B cell (primary cell): Measurements from ENCODE around the gene PHRF1. TPM values are rescaled to one million over a fixed set of nuclear protein-coding genes. Genes with fewer than 3 reads are reported as not detected.

Experiments used
- ATAC-seq: fragments of 200-7000 bp; cut with Tn5 transposase; one replicate; pipeline ENCODE4 v1.10.0; 2021; ENCODE audit warnings: low read depth, mild to moderate bottlenecking, moderate number of reproducible peaks, moderate library complexity
- CTCF ChIA-PET: fragments of 350-600 bp; sonication (Branson Sonifier 250); formaldehyde crosslinking; loops from one replicate; lab custom pipeline; 2021; ENCODE audit warnings: antibody characterized with exemption, inconsistent platforms; lab: Charles Lee
- POLR2A ChIA-PET: fragments of 350-600 bp; sonication (Branson Sonifier 250); formaldehyde crosslinking; loops from one replicate; lab custom pipeline; 2021; ENCODE audit warnings: antibody characterized with exemption; lab: Charles Lee
- DNase-seq: peaks from one replicate; pipeline ENCODE4 v3.0.0; 2013
- H2AFZ ChIP-seq: 2 replicates; pipeline ENCODE4 v1.6.1; 2012; ENCODE audit warnings: mild to moderate bottlenecking, low read depth, low read length; ENCODE audit not compliant: insufficient read depth, poor library complexity, severe bottlenecking
- H3K27ac ChIP-seq, 2 donors: 1 replicate in 1 of 2; 2 replicates in 1 of 2; pipeline ENCODE4 v1.5.1; 2012 to 2013; ENCODE audit warnings: low read length in 2 of 2, mild to moderate bottlenecking in 2 of 2, moderate library complexity in 1 of 2
- H3K27me3 ChIP-seq, 4 experiments: fragments of 200-600 bp in 1 of 4; sonication (generic) in 1 of 4; replicated peaks in 1 of 4; 1 replicate in 2 of 4; 2 replicates in 2 of 4; pipeline versions ENCODE4 v1.6.1 to v1.7.0; 2013 to 2016; ENCODE audit warnings: low read length in 3 of 4, mild to moderate bottlenecking in 2 of 4, mixed read lengths in 1 of 4, moderate library complexity in 1 of 4; ENCODE audit not compliant: insufficient read depth in 4 of 4, control insufficient read depth in 3 of 4; ENCODE audit errors: control extremely low read depth in 1 of 4
- H3K36me3 ChIP-seq, 2 experiments: replicated peaks in 1 of 2; 1 replicate in 1 of 2; 2 replicates in 1 of 2; pipeline versions ENCODE4 v1.6.1 to v1.7.1; 2013; ENCODE audit warnings: low read length in 1 of 2; ENCODE audit not compliant: insufficient read depth in 2 of 2, control insufficient read depth in 1 of 2; ENCODE audit errors: control extremely low read depth in 1 of 2, extremely low read depth in 1 of 2
- H3K4me1 ChIP-seq, 2 donors: fragments of 200-600 bp in 1 of 2; sonication (generic) in 1 of 2; 1 replicate in 1 of 2; 2 replicates in 1 of 2; pipeline versions ENCODE4 v1.5.1 to v1.6.1; 2013 to 2017; ENCODE audit warnings: low read length in 2 of 2; ENCODE audit not compliant: control insufficient read depth in 2 of 2, insufficient read depth in 2 of 2
- H3K4me2 ChIP-seq: replicated peaks from 2 replicates; pipeline ENCODE3; 2012; ENCODE audit warnings: mild to moderate bottlenecking, low read depth, low read length; ENCODE audit not compliant: poor library complexity, severe bottlenecking
- H3K4me3 ChIP-seq, 5 experiments: fragments of 200-600 bp in 1 of 5; sonication (generic) in 1 of 5; 1 replicate in 3 of 5; 2 replicates in 2 of 5; pipeline versions ENCODE4 v1.5.1 to v1.7.0; 2011 to 2016; ENCODE audit warnings: low read length in 4 of 5, mild to moderate bottlenecking in 4 of 5, low read depth in 2 of 5, control low read depth in 1 of 5, moderate library complexity in 1 of 5; ENCODE audit not compliant: insufficient read depth in 1 of 5; ENCODE audit errors: control extremely low read depth in 1 of 5, extremely low read depth in 1 of 5
- H3K79me2 ChIP-seq: fragments of 200-600 bp; sonication (generic); one replicate; pipeline ENCODE4 v1.6.0; 2016; ENCODE audit warnings: low read length; ENCODE audit not compliant: control insufficient read depth, insufficient read depth
- H3K9ac ChIP-seq: fragments of 200-600 bp; sonication (generic); 2 replicates; pipeline ENCODE4 v1.6.1; 2017; ENCODE audit warnings: mild to moderate bottlenecking, low read length, moderate library complexity
- H3K9me3 ChIP-seq, 3 donors: one replicate each; pipeline versions ENCODE4 v1.6.1 to v1.7.1; 2013; ENCODE audit warnings: low read length in 2 of 3; ENCODE audit not compliant: control insufficient read depth in 2 of 3, insufficient read depth in 1 of 3; ENCODE audit errors: control extremely low read depth in 1 of 3
- H4K20me1 ChIP-seq: 2 replicates; pipeline ENCODE4 v1.6.0; 2012; ENCODE audit warnings: mild to moderate bottlenecking, low read length; ENCODE audit not compliant: insufficient read depth, control insufficient read depth, poor library complexity, severe bottlenecking
- H3K27ac Mint-ChIP-seq: one replicate; pipeline ENCODE4 v1.8.0; 2021; ENCODE audit warnings: mixed read lengths
- H3K27me3 Mint-ChIP-seq: one replicate; pipeline ENCODE4 v1.8.0; 2021; ENCODE audit warnings: mixed read lengths
- H3K4me1 Mint-ChIP-seq: one replicate; pipeline ENCODE4 v1.8.0; 2021; ENCODE audit warnings: mixed read lengths
- H3K4me3 Mint-ChIP-seq: one replicate; pipeline ENCODE4 v1.8.0; 2021; ENCODE audit warnings: mixed read lengths
- H3K9me3 Mint-ChIP-seq: one replicate; pipeline ENCODE4 v1.8.0; 2022; ENCODE audit warnings: mixed read lengths; ENCODE audit not compliant: insufficient read depth
- CTCF ChIP-seq: fragments of 200-600 bp; IDR thresholded peaks from one replicate; pipeline ENCODE4 v1.8.0; 2022; ENCODE audit warnings: antibody characterized with exemption, mild to moderate bottlenecking
- EZH2 ChIP-seq: IDR thresholded peaks from 2 replicates; pipeline ENCODE4 v1.6.1; 2012; ENCODE audit warnings: borderline replicate concordance, low read depth, mild to moderate bottlenecking, moderate library complexity, low read length; ENCODE audit not compliant: insufficient read depth, poor library complexity, severe bottlenecking
- WGBS: methylation state at CpG from one replicate; pipeline ENCODE4 v1.1.5; 2013; ENCODE audit warnings: missing lambda C conversion rate; ENCODE audit not compliant: insufficient coverage; 5-methylcytosine and 5-hydroxymethylcytosine counted together
- intact Hi-C: fragments of 100-400 bp; cut with micrococcal nuclease; formaldehyde crosslinking; loops from one replicate; pipeline ENCODE4 v1.10.0; 2022
- polyA plus RNA-seq: library from polyadenylated mRNA; depleted of rRNA; stranded (reverse); fragments of >200 nt; gene quantifications from 2 replicates; pipeline ENCODE4 v1.2.3, GENCODE V29; 2012
- total RNA-seq, 2 donors: library from RNA; stranded (reverse); fragments of 120-200 nt in 1 of 2; gene quantifications; 1 replicate in 1 of 2; 2 replicates in 1 of 2; pipeline versions ENCODE4 v1.2.3 to v1.2.4, GENCODE V29; 2013 to 2022

Gene PHRF1
- total and polyA plus RNA-seq, 2 donors (not counting 1 experiment from before 2014, with no cell fraction given), result 22.3 to 57.9 TPM

GRCh38 chr11:562046-562645 is 14.1 kb upstream of the PHRF1 start:
- no peak overlapping the region for H3K27ac Mint-ChIP-seq
- CTCF ChIA-PET, result no interaction called here
- TF ChIP-seq EZH2 (no peak), CTCF (no peak)
- peak; percentile 21 for DNase-seq
- Histone ChIP-seq H3K9me3 (no peaks in the 10 kb centered on the region), H3K27ac (no peak overlapping the region), H3K4me2 (peak overlapping the region; percentile 87), H2AFZ (no peak overlapping the region), H3K36me3 (no peaks in the 10 kb centered on the region), H3K79me2 (peaks cover 18% of the 10 kb centered on the region), H3K9ac (no peak overlapping the region), H4K20me1 (peaks cover 31% of the 10 kb centered on the region), H3K4me1 (peaks cover 10 to 22% of the 10 kb centered on the region in 2 donors), H3K4me3 (peak overlapping the region in 1 of 5 experiments; percentile 70), H3K27me3 (no peaks in the 10 kb centered on the region)
- no peak for ATAC-seq
- peaks cover 14% of the 10 kb centered on the region for H3K4me1 Mint-ChIP-seq
- no peaks in the 10 kb centered on the region for H3K27me3 Mint-ChIP-seq
- WGBS, result 97% methylated on average over 28 of the region's 29 CpGs
- no peaks in the 10 kb centered on the region for H3K9me3 Mint-ChIP-seq
- intact Hi-C loops, result loop anchor here (5.0 kb wide), 1 partner anchor 185 kb away; the partner anchor contains the start of gene TALDO1
- POLR2A ChIA-PET, result interaction anchor here (1.0 to 1.1 kb wide), 2 partner anchors 14 to 26 kb away, joined by 3 read pairs; partner anchors contain the start of genes HRAS and PHRF1
- H3K4me3 Mint-ChIP-seq, result peak overlapping the region; percentile 88

GRCh38 chr11:563066-563811 is 13.0 kb upstream of the PHRF1 start:
- H3K36me3 ChIP-seq, result no peaks in the 10 kb centered on the region
- peaks cover 31% of the 10 kb centered on the region for H4K20me1 ChIP-seq
- ChIA-PET POLR2A (no interaction called here), CTCF (interaction anchor here (3.3 kb wide), 1 partner anchor 9 kb away, joined by 11 read pairs; no protein-coding TSS in a partner anchor)
- H3K79me2 ChIP-seq, result peaks cover 18% of the 10 kb centered on the region
- no peak for ATAC-seq
- H3K9me3 ChIP-seq, result no peaks in the 10 kb centered on the region
- no peak overlapping the region for H2AFZ ChIP-seq
- no peak overlapping the region for H3K27ac ChIP-seq
- TF ChIP-seq EZH2, result no peak
- TF ChIP-seq CTCF, result no peak
- H3K4me2 ChIP-seq, result no peak overlapping the region
- no peaks in the 10 kb centered on the region for H3K27me3 ChIP-seq
- H3K4me1 Mint-ChIP-seq, result peaks cover 16% of the 10 kb centered on the region
- 98% methylated on average over 11 of the region's 18 CpGs for WGBS
- H3K27me3 Mint-ChIP-seq, result no peaks in the 10 kb centered on the region
- intact Hi-C loops, result loop anchor here (5.0 kb wide), 1 partner anchor 184 kb away; the partner anchor contains the start of gene TALDO1
- H3K9me3 Mint-ChIP-seq, result no peaks in the 10 kb centered on the region
- no peak overlapping the region for H3K27ac Mint-ChIP-seq
- peak; percentile 25 for DNase-seq
- no peak overlapping the region for H3K4me3 ChIP-seq
- H3K9ac ChIP-seq, result no peak overlapping the region
- H3K4me3 Mint-ChIP-seq, result peak overlapping the region; percentile 19
- peaks cover 10 to 25% of the 10 kb centered on the region in 2 donors for H3K4me1 ChIP-seq
